NCI-H1105 treated with DMSO at 0.1 percent for 48 hours (cell line): ENCODE measurements around the gene ST7.
A peak's percentile ranks its signal among the peaks of the same experiment; 100 is the strongest.
"Not testable (repeated sequence)": the region's sequence is repeated elsewhere in the genome, so short reads cannot be mapped to it uniquely, and the experiment has no call there.

ENCODE experiments used
- DNase-seq: peaks from one replicate; lab custom pipeline; 2025; lab: John Stamatoyannopoulos, UW

Gene ST7

GRCh38 chr7:117009705-117010361 lies 56.5 kb downstream of the ST7 start:
- DNase-seq = no peak

GRCh38 chr7:117010375-117011133 lies 57.3 kb downstream of the ST7 start:
- DNase-seq = no peak

GRCh38 chr7:117011419-117012260 lies 58.3 kb downstream of the ST7 start:
- DNase-seq = no peak

- DNase-seq = no peak
These were observed 59.0 kb downstream of the ST7 start for GRCh38 chr7:117012284-117012683.

GRCh38 chr7:117012696-117013095 lies 59.4 kb downstream of the ST7 start:
- peak; percentile 21 for DNase-seq

GRCh38 chr7:117014099-117014656 lies 60.9 kb downstream of the ST7 start:
- DNase-seq = no peak

GRCh38 chr7:117014673-117015133 lies 61.4 kb downstream of the ST7 start:
- no peak for DNase-seq

GRCh38 chr7:117015258-117016184 lies 62.2 kb downstream of the ST7 start:
- DNase-seq = no peak

GRCh38 chr7:117017017-117017451 lies 63.7 kb downstream of the ST7 start:
- DNase-seq = no peak

- DNase-seq = no peak
These were observed 64.5 kb downstream of the ST7 start for GRCh38 chr7:117017702-117018266.

GRCh38 chr7:117018713-117019112 lies 65.4 kb downstream of the ST7 start:
- DNase-seq = no peak

GRCh38 chr7:117019287-117019686 lies 66.0 kb downstream of the ST7 start:
- DNase-seq = no peak

GRCh38 chr7:117019786-117020590 lies 66.7 kb downstream of the ST7 start:
- peak; percentile 85 for DNase-seq

- peak; percentile 40 for DNase-seq
These were observed 67.3 kb downstream of the ST7 start for GRCh38 chr7:117020591-117020973.

GRCh38 chr7:117021366-117021765 lies 68.1 kb downstream of the ST7 start:
- DNase-seq = no peak

- DNase-seq = no peak
These were observed 68.7 kb downstream of the ST7 start for GRCh38 chr7:117021986-117022385.

- DNase-seq = no peak
These were observed 70.1 kb downstream of the ST7 start for GRCh38 chr7:117023325-117023854.

GRCh38 chr7:117024811-117025210 lies 71.5 kb downstream of the ST7 start:
- no peak for DNase-seq

- no peak for DNase-seq
These were observed 72.6 kb downstream of the ST7 start for GRCh38 chr7:117025891-117026290.

GRCh38 chr7:117030346-117030745 lies 77.0 kb downstream of the ST7 start:
- not testable (repeated sequence) for DNase-seq
